ENCODE results near the gene MTNR1A.

DNA sequence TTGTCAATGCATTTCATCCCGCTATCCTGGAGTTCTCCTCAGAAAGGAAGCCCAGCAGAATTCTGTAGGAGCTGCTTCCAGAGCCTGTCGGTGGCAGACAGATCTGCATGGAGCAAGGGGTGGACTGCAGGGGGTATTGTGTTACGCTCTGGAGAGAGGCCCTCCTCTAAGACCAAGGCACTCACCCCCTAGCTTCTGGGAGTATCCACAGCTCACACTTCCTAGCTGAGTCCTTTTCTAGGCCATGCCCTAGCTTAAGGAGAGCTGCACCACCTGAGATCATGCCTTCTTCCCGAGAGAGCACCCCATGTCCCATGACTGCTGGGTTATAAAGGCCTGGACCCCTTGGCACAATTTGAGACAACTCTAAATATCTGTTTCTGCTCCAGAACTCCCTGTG lies 39.1 kb downstream of the MTNR1A start:
- TF ChIP-seq CTCF (IDR thresholded peaks at IDR 0.05) (no peak), ZNF302 (CRISPR knock-in tag; IDR thresholded peaks at IDR 0.05) (no peak), POLR2A (IDR thresholded peaks at IDR 0.05; ENCODE audit: low read length) (no peak), CEBPB (IDR thresholded peaks at IDR 0.05) (no peak), TP53 (CRISPR knock-in tag; IDR thresholded peaks at IDR 0.05) (no peak), RAD21 (conservative IDR thresholded peaks at IDR 0.05 in 1 of 2, IDR thresholded peaks at IDR 0.05 in 1 of 2) (no peak)
- TF ChIP-seq, protein P1, sequence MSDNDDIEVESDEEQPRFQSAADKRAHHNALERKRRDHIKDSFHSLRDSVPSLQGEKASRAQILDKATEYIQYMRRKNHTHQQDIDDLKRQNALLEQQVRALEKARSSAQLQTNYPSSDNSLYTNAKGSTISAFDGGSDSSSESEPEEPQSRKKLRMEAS (IDR thresholded peaks at IDR 0.05): no peak

Measured in A549 (cell line).